Stimulated activated CD4-positive, alpha-beta T cell treated with anti-CD3 and anti-CD28 coated beads, Interleukin-15, amount 100 ng/mL, for 24 hours (primary cell): ENCODE results near the gene DUOXA1.
"Not testable (repeated sequence)": the region's sequence is repeated elsewhere in the genome, so short reads cannot be mapped to it uniquely, and the experiment has no call there.

Source experiments
- DNase-seq: peaks from one replicate; pipeline ENCODE4 v3.0.0-alpha.2; 2020

DUOXA1 gene

DNA sequence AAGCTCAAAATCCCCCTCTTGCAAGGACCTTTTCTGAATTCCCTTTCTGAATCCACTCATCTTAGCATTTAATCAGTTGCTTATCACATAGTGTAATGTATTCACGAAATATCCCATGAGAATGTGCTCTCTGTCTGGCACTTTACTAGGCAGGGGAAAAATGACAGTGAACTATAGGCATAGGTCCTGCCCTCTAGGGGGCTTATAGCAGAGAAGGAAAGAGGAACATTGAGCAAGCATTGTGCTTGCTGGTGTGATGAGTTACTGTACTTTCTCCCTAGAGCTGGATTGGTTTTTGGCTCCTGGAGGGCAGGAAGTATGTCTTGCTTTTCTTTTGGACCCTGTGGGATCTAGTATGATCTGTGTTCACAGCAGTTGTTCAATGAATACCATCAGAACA is 42.2 kb downstream of the DUOXA1 start:
- DNase-seq, result no peak

DNA sequence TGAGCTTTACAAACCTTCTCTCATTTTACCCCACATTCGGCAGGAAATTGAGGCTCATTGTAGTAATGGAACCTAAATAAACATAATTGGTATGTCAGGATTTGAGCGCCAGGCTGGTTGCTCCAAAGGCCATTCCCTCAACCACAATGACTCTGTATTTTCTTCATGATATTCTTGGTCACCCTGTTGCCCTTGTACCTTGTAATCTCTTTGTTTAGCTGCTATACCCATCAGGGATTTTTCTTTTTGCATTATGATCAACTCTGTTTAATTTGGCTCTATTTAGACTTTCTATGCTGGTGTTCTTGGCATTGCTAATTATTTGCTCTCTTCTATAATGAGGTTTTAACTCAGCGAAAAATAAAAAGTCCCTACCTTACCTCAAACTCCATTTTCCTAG is 45.5 kb downstream of the DUOXA1 start:
- no peak for DNase-seq

DNA sequence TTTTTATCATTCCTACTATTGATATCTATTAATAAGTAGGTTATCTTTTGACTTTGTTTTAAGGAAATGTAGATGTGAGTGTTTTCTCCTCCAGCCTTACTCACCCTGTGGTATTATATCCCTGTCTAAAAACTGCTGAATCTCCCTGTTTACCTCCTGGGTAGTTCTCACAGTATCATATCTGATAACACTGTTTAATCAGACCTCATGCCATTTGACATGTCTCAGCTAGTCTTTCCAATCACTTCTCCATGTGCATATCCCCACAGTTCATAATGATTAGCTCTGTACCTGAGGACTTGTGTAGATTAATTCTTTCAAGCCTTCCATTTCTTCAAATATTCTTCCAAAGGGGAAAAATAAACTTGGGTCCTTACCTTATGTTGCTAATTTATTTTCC is 46.5 kb downstream of the DUOXA1 start:
- DNase-seq, result no peak

DNA sequence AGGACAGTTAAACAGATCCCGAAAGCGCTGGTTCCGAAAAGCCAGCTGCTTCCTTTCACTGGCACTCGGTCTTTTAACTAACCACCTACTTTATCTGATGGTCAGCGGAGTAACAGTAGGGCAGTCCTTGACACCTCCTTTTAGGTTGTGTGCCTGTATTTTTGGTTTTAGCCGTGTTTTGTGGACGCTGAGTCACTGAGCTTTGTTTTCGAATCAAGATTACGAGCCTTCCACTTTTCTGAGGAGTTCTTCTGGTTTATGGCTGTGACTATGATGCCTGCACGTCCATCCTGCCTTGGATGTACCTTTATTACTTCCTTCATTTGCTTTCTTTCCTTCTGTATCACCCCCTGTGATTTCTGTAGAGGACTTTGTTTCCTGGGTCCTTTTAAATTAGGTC is 47.3 kb downstream of the DUOXA1 start:
- DNase-seq, result not testable (repeated sequence)

DNA sequence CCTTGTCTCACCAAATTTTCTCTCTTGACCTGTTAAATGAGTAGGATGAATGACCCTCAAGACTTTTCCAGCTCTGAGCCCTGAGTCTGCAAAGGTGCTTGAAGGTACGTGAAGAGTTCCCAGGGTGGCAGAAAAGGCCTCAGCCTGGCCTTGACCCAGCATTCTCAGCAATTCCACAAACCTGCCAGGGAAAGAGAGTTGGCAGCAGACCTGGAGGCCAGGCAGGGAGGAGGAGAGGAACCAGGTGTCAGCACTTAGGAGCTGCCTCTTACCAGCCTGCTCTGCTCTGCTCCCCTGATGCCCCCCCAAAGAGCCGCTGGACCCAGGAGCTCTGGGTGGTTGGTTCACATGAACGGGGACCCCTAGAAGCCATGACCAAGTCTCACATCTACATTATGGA is 49.1 kb downstream of the DUOXA1 start:
- not testable (repeated sequence) for DNase-seq

DNA sequence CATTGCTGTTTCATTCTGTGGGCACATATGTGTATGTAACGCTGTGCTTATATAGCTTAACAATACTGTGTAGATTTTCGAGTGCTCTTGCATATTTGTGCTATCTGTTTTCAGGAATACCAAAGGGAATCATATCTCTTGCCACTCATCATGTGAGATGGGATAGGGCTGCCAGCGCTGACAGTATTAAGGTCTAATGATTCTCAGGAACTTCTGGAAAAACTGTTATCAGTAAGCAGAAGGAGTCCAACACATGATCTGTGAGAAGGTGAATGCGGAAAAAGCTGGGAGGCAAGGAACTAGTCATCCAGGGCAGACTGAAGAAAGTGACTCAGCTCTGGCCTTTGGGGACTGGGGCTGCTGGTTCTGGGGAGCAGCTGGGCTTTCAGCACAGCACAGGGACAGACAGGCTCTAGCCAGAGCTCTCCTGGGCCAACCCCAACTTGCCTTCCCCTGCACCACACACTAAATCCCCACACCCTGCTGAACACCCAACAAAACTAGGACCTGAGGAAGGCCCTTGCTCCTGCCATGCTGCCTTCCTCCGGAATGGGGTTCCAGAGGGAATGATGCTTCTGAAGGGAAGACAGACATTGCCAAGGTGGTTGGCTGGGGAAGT is 49.9 kb downstream of the DUOXA1 start:
- not testable (repeated sequence) for DNase-seq

DNA sequence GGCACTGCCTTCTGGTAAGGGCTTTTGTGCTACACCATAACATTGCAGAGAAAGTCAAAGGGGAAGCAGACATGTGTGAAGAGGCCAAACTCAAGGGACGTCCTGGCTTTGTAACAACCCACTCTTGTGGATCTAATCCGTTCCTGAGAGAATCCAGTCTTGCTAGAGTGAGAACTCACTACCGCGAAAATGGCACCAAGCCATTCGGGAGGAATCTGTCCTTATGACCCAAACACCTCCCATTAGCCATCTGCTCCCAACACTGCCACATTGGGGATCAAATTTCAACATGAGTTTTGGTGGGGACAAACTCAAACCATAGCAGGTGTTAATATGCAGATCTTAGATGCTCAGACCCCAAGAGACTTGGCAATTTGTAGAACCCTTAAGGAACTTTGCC is 50.5 kb downstream of the DUOXA1 start:
- DNase-seq, result not testable (repeated sequence)

DNA sequence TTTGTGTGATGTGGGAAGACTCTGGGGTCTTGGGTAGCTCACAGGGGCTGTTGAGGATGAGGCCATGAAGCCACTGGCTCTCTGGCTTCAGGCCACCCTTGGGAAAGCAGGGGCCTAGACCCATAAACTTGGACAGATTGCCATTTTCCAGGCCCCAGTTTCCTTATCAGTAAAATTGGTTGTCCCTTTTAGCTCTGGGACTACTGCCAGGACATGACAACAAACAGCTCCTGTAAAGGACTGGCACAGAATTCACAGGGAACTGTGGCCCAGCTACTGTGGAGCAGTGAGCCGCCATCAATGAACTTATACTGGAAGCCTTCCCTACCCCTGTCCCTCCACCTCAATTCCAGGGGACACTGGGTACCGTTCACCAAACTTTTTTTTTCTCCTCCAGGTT is 52.3 kb downstream of the DUOXA1 start:
- DNase-seq, result not testable (repeated sequence)

DNA sequence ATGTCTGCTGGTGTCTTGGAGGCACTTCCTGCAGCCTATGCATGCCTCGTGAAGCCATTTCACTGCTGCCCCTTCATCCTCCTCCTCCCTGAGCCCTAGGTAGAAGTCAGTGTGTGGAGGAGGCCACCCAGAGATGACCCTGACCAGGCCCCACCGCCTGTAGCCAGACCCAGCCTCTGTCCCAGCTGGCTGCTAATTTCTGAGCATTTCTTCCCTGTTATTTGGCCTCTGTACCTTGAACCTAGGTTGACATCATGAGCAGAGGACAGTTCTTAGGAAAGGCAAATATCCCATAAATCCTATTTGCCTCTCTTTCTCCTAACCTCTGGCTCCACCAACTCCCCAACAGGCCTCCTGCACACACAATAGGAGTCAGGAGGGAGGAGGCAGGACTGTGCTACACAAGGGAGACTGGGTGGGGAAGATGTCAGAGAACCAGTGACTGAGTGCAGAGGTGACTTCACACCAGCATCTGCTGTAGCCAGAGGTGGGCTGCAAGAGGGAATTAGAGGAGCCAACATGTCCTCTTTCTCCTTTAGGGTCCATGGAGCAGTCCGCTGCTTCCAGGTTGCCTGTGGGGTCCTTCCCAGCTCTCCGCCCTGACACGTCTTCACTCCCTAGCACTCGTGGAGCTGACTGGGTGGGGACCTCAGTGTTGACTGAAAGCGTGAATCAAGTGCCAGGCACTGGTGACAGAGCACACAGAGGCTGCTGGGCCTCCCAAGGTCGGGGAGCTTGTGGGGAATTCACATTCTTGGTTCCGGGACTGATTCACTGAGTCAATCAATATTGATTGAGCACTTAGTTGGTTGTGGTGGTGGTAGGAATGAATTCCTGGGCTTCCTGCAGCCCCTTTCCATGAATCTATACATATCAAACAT is 54.0 kb downstream of the DUOXA1 start:
- DNase-seq, result not testable (repeated sequence)

DNA sequence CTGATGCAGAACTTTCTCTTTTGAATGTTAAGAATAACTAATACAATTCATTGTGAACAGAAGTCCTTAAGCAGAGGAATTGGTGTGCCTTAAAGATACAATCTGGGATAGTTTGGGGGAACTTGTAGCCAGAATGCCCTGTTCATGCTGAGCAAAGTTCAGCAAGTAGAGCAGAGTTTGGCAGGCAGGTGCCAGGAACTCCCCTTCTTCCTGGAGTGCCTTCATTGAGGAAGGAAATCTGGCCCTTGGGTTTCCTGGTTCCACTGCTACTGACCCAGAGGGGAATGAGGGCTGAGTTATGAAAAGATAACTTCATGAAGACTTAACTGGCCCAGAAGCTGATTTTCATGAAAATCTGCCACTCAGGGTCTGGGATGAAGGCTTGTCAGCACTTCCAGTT is 56.1 kb downstream of the DUOXA1 start:
- not testable (repeated sequence) for DNase-seq

DNA sequence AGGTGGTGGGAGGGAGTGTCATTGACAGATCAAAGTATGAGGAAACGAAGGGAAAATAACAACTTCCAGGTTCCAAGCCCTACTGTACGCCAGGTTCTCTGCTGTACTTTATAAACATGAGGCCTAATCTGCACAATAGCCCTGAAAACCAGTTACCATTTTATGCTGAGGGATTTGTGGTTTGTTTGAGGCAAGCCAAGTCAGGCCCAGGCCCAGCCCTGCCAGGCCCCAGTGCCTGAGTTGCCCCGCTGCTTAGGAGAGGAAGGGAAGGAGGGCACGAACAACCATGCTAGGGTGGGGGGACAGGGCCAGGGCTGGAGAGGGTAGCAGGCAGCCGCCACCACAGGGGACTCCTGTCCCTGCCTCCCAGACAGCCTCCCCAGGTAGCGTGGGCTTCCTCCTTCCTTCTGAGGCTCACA is 59.7 kb downstream of the DUOXA1 start:
- DNase-seq, result not testable (repeated sequence)
